ENCODE results near the gene ABCG8.

ABCG8 gene

GRCh38 chr2:43855292-43855691, 16.5 kb downstream of the ABCG8 start:
- no peak for DNase-seq (ENCODE audit: low read depth in 4 of 4, low spot score in 1 of 4)

GRCh38 chr2:43872151-43872550, 33.4 kb downstream of the ABCG8 start:
- DNase-seq (ENCODE audit: low read depth in 4 of 4, low spot score in 1 of 4) = no peak

- no peak for DNase-seq (ENCODE audit: low read depth in 4 of 4, low spot score in 1 of 4)
Observed at GRCh38 chr2:43874776-43875451, 36.1 kb downstream of the ABCG8 start.

GRCh38 chr2:43877782-43878464, 39.2 kb downstream of the ABCG8 start:
- peak in 3 of 4 experiments; percentile 40 to 53 (median 49) for DNase-seq (ENCODE audit: low read depth in 4 of 4, low spot score in 1 of 4)

GRCh38 chr2:43879261-43879660, 40.5 kb downstream of the ABCG8 start:
- DNase-seq (ENCODE audit: low read depth in 4 of 4, low spot score in 1 of 4) = no peak

- DNase-seq (ENCODE audit: low read depth in 4 of 4, low spot score in 1 of 4) = no peak
Observed at GRCh38 chr2:43880471-43880870, 41.7 kb downstream of the ABCG8 start.

GRCh38 chr2:43880952-43881351, 42.2 kb downstream of the ABCG8 start:
- no peak for DNase-seq (ENCODE audit: low read depth in 4 of 4, low spot score in 1 of 4)

- DNase-seq (ENCODE audit: low read depth in 4 of 4, low spot score in 1 of 4) = no peak
Observed at GRCh38 chr2:43882312-43882711, 43.5 kb downstream of the ABCG8 start.

GRCh38 chr2:43884689-43885088, 45.9 kb downstream of the ABCG8 start:
- no peak for DNase-seq (ENCODE audit: low read depth in 4 of 4, low spot score in 1 of 4)

- no peak for DNase-seq (ENCODE audit: low read depth in 4 of 4, low spot score in 1 of 4)
Observed at GRCh38 chr2:43885132-43885632, 46.4 kb downstream of the ABCG8 start.

- DNase-seq (ENCODE audit: low read depth in 4 of 4, low spot score in 1 of 4) = no peak
Observed at GRCh38 chr2:43887176-43887575, 48.4 kb downstream of the ABCG8 start.

GRCh38 chr2:43889416-43889815, 50.6 kb downstream of the ABCG8 start:
- DNase-seq (ENCODE audit: low read depth in 4 of 4, low spot score in 1 of 4) = no peak

- no peak for DNase-seq (ENCODE audit: low read depth in 4 of 4, low spot score in 1 of 4)
Observed at GRCh38 chr2:43890855-43891254, 52.1 kb downstream of the ABCG8 start.

GRCh38 chr2:43894743-43895142, 56.0 kb downstream of the ABCG8 start:
- no peak for DNase-seq (ENCODE audit: low read depth in 4 of 4, low spot score in 1 of 4)

GRCh38 chr2:43896906-43897305, 58.1 kb downstream of the ABCG8 start:
- no peak for DNase-seq (ENCODE audit: low read depth in 4 of 4, low spot score in 1 of 4)

- no peak for DNase-seq (ENCODE audit: low read depth in 4 of 4, low spot score in 1 of 4)
Observed at GRCh38 chr2:43897492-43897891, 58.7 kb downstream of the ABCG8 start.

GRCh38 chr2:43898134-43898837, 59.5 kb downstream of the ABCG8 start:
- DNase-seq (ENCODE audit: low read depth in 4 of 4, low spot score in 1 of 4) = no peak

GRCh38 chr2:43898838-43899346, 60.1 kb downstream of the ABCG8 start:
- no peak for DNase-seq (ENCODE audit: low read depth in 4 of 4, low spot score in 1 of 4)

GRCh38 chr2:43899589-43899988, 60.8 kb downstream of the ABCG8 start:
- DNase-seq (ENCODE audit: low read depth in 4 of 4, low spot score in 1 of 4) = no peak

GRCh38 chr2:43905371-43905803, 66.6 kb downstream of the ABCG8 start:
- no peak for DNase-seq (ENCODE audit: low read depth in 4 of 4, low spot score in 1 of 4)

- DNase-seq (ENCODE audit: low read depth in 4 of 4, low spot score in 1 of 4) = no peak
Observed at GRCh38 chr2:43905871-43906270, 67.1 kb downstream of the ABCG8 start.
